Stomach (tissue), 9 donors: ENCODE results near the gene FAM43B. TPM values are rescaled to one million over a fixed set of nuclear protein-coding genes. Genes with fewer than 3 reads are reported as not detected.

ENCODE experiments used
- DNase-seq, 2 donors: peaks; one replicate each; pipeline versions ENCODE4 v3.0.0 to v3.0.0-alpha.2; 2013 to 2019
- H3K27ac ChIP-seq, 5 donors: fragments of 200-600 bp in 4 of 5; sonication (generic) in 4 of 5; one replicate each; pipeline ENCODE4 v1.5.1; 2013 to 2019; ENCODE audit warnings: mild to moderate bottlenecking in 1 of 5, moderate library complexity in 1 of 5
- H3K27me3 ChIP-seq, 3 donors: fragments of 200-600 bp; sonication (generic); one replicate each; pipeline ENCODE4 v1.5.1; 2017 to 2019; ENCODE audit warnings: mixed run types in 1 of 3
- H3K36me3 ChIP-seq, 4 donors: fragments of 200-600 bp; sonication (generic); 1 replicate in 3 of 4; 2 replicates in 1 of 4; pipeline ENCODE4 v1.5.1; 2016 to 2019
- H3K4me1 ChIP-seq, 4 donors: fragments of 200-600 bp; sonication (generic); one replicate each; pipeline ENCODE4 v1.5.1; 2016 to 2019
- H3K4me3 ChIP-seq, 4 donors: fragments of 200-600 bp; sonication (generic) in 3 of 4; one replicate each; pipeline ENCODE4 v1.5.1; 2016 to 2019; ENCODE audit warnings: mild to moderate bottlenecking in 1 of 4
- H3K9me3 ChIP-seq, 4 donors: fragments of 200-600 bp; sonication (generic); one replicate each; pipeline ENCODE4 v1.5.1; 2016 to 2019
- CTCF ChIP-seq, 7 experiments: fragments of 450-650 bp in 4 of 7; fragments of 200-600 bp in 3 of 7; sonication (generic) in 3 of 7; IDR thresholded peaks; one replicate each; pipeline ENCODE4 v1.5.1; 2016 to 2019; ENCODE audit warnings: antibody characterized with exemption in 7 of 7, control low read depth in 2 of 7, mild to moderate bottlenecking in 1 of 7
- EP300 ChIP-seq: sonication (generic); formaldehyde crosslinking; IDR thresholded peaks from one replicate; pipeline ENCODE4 v1.6.1; 2017; ENCODE audit warnings: antibody characterized with exemption
- POLR2A ChIP-seq, 4 donors: fragments of 450-650 bp; IDR thresholded peaks; one replicate each; pipeline ENCODE4 v1.6.1; 2016; ENCODE audit warnings: antibody characterized with exemption in 4 of 4, control low read depth in 2 of 4, mild to moderate bottlenecking in 1 of 4, moderate library complexity in 1 of 4
- POLR2AphosphoS5 ChIP-seq, 3 donors: sonication (generic); formaldehyde crosslinking; IDR thresholded peaks; one replicate each; pipeline ENCODE4 v1.6.1; 2016; ENCODE audit warnings: antibody characterized with exemption in 3 of 3
- WGBS, 5 donors: extraction: QIAGEN DNeasy Blood & Tissue Kit in 3 of 5; methylation state at CpG; one replicate each; pipeline versions ENCODE4 v1.1.5 to v1.1.7; 2013 to 2018; 5-methylcytosine and 5-hydroxymethylcytosine counted together
- intact Hi-C: fragments of 100-400 bp; cut with DNase I; formaldehyde crosslinking; loops from one replicate; pipeline ENCODE4 v1.15.1; 2023; ENCODE audit warnings: low total_unique reads
- polyA plus RNA-seq, 3 donors: library from polyadenylated mRNA; stranded (reverse); fragments of 200-250 nt; gene quantifications; one replicate each; pipeline ENCODE4 v1.2.3, GENCODE V29; 2013
- total RNA-seq, 5 donors: library from RNA; depleted of rRNA; stranded (reverse); fragments of >200 nt; gene quantifications; one replicate each; pipeline versions ENCODE4 v1.1.0 to v1.2.3, GENCODE V29; 2014 to 2016
- donor health status: healthy with polysubstance abuse.
- donor health status: Bipolar disorder and iron deficiency.
- donor health status: healthy.

Gene FAM43B
- total and polyA plus RNA-seq, 8 donors = 0.05 to 0.25 TPM; not detected in 6

DNA sequence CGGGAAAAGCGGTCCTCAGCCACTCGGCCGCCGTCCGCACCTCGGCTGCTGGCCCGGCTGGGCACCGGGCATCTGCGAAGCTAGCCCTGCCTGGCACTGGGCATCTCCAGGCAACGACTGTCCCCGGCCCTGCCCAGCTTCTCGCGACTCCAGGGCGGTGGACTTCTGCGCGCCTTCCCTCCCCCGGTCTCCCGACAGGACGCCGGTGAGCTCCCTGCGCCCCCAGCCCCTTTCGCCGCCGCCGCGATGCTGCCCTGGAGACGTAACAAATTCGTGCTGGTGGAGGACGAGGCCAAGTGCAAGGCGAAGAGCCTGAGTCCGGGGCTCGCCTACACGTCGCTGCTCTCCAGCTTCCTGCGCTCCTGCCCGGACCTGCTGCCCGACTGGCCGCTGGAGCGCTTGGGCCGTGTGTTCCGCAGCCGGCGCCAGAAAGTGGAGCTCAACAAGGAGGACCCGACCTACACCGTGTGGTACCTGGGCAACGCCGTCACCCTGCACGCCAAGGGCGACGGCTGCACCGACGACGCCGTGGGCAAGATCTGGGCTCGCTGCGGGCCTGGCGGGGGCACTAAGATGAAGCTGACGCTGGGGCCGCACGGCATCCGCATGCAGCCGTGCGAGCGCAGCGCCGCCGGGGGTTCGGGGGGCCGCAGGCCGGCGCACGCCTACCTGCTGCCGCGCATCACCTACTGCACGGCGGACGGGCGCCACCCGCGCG is 514 bp downstream of the FAM43B start:
- H3K4me3 ChIP-seq = peak overlapping the region; percentile 20 to 42 (median 30)
- H3K9me3 ChIP-seq = no peaks in the 10 kb centered on the region
- no peak for TF ChIP-seq POLR2AphosphoS5 (IDR thresholded peaks at IDR 0.05)
- TF ChIP-seq POLR2A (IDR thresholded peaks at IDR 0.05) = no peak
- TF ChIP-seq CTCF (IDR thresholded peaks at IDR 0.05) = no peak
- TF ChIP-seq EP300 = no peak
- intact Hi-C loops = no loop called here
- DNase-seq = peak in 1 of 2 donors; percentile 32
- no peaks in the 10 kb centered on the region for H3K36me3 ChIP-seq
- H3K4me1 ChIP-seq = peaks cover 14 to 37% (median 21%) of the 10 kb centered on the region in 4 donors
- WGBS, 5 donors = 3 to 5% (median 4%) methylated on average over 17 to 82 of the region's 82 CpGs
- peaks cover 13 to 96% (median 47%) of the 10 kb centered on the region in 3 donors for H3K27me3 ChIP-seq
- H3K27ac ChIP-seq = peak overlapping the region in 1 of 5 donors; percentile 13

- H3K27me3 ChIP-seq = peaks cover 13 to 91% (median 44%) of the 10 kb centered on the region in 3 donors
- no peaks in the 10 kb centered on the region for H3K9me3 ChIP-seq
- intact Hi-C loops = no loop called here
- H3K27ac ChIP-seq = no peak overlapping the region
- no peaks in the 10 kb centered on the region for H3K36me3 ChIP-seq
- 53 to 70% (median 62%) methylated on average over 6 to 7 of the region's 7 CpGs for WGBS, 5 donors
- H3K4me1 ChIP-seq = peaks cover 14 to 37% (median 21%) of the 10 kb centered on the region in 4 donors
- no peak overlapping the region for H3K4me3 ChIP-seq
- TF ChIP-seq EP300 = no peak
- TF ChIP-seq CTCF (IDR thresholded peaks at IDR 0.05) = no peak
- no peak for TF ChIP-seq POLR2AphosphoS5 (IDR thresholded peaks at IDR 0.05)
- TF ChIP-seq POLR2A (IDR thresholded peaks at IDR 0.05) = no peak
- peak in 1 of 2 donors; percentile 29 for DNase-seq
Measured at GRCh38 chr1:20555025-20555757, 2.8 kb downstream of the FAM43B start.

DNA sequence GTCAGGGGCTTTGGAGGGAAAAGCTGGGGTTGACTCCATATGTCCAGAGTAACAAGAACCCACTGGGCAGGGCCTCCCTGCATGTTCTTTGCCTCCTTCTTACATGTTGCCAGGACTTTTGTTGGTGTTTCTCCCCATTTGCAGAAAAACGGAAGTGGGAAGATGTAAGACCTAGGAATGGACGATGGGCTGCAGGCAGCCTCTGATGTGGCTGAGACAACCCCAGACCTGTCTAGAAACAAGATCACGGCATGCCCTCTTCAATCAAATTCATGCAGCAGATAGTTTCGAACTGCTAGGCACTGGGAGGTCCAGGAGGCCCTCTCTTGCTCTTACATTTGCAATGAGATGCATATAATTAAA is 3.4 kb downstream of the FAM43B start:
- no peaks in the 10 kb centered on the region for H3K9me3 ChIP-seq
- TF ChIP-seq CTCF (IDR thresholded peaks at IDR 0.05) (no peak), POLR2AphosphoS5 (IDR thresholded peaks at IDR 0.05) (no peak)
- no peak overlapping the region for H3K27ac ChIP-seq
- H3K4me3 ChIP-seq = no peak overlapping the region
- intact Hi-C loops = no loop called here
- DNase-seq = no peak
- H3K4me1 ChIP-seq = peaks cover 14 to 37% (median 21%) of the 10 kb centered on the region in 4 donors
- H3K27me3 ChIP-seq = peaks cover 13 to 90% (median 44%) of the 10 kb centered on the region in 3 donors
- H3K36me3 ChIP-seq = no peaks in the 10 kb centered on the region
- 72 to 85% (median 76%) methylated on average over 4 of the region's 4 CpGs for WGBS, 5 donors

GRCh38 chr1:20558191-20558590 is 5.8 kb downstream of the FAM43B start:
- H3K36me3 ChIP-seq = no peaks in the 10 kb centered on the region
- WGBS, 5 donors = 47 to 77% (median 59%) methylated on average over 5 of the region's 5 CpGs
- no peak overlapping the region for H3K4me3 ChIP-seq
- no peak for TF ChIP-seq CTCF (IDR thresholded peaks at IDR 0.05)
- TF ChIP-seq EP300 = no peak
- no peak for TF ChIP-seq POLR2AphosphoS5 (IDR thresholded peaks at IDR 0.05)
- TF ChIP-seq POLR2A (IDR thresholded peaks at IDR 0.05) = no peak
- no peaks in the 10 kb centered on the region for H3K9me3 ChIP-seq
- H3K27me3 ChIP-seq = peaks cover 6 to 90% (median 32%) of the 10 kb centered on the region in 3 donors
- H3K4me1 ChIP-seq = peaks cover 1 to 23% (median 10%) of the 10 kb centered on the region in 4 donors
- no peak for DNase-seq
- intact Hi-C loops = no loop called here
- no peak overlapping the region for H3K27ac ChIP-seq
